SK-N-SH treated with all-trans-retinoic acid at 6 μM for 48 hours (cell line): ENCODE results near the gene NOG.

Experiments
- CSDC2 ChIP-seq: fragments of 250-450 bp; sonication (Bioruptor Pico); IDR thresholded peaks from 2 replicates; pipeline ENCODE4 v1.5.0; 2020; ENCODE audit warnings: mild to moderate bottlenecking, moderate library complexity
- ESRRG ChIP-seq: fragments of 250-450 bp; sonication (Bioruptor Pico); IDR thresholded peaks from 2 replicates; pipeline ENCODE4 v1.6.1; 2021; ENCODE audit warnings: mild to moderate bottlenecking
- OSR1 ChIP-seq: fragments of 250-450 bp; sonication (Bioruptor Pico); IDR thresholded peaks from 2 replicates; pipeline ENCODE4 v1.8.0; 2022; ENCODE audit warnings: moderate library complexity, mild to moderate bottlenecking, inconsistent platforms
- RARB ChIP-seq: fragments of 250-450 bp; sonication (Bioruptor Pico); IDR thresholded peaks from 2 replicates; pipeline ENCODE4 v1.8.0; 2021; ENCODE audit warnings: mild to moderate bottlenecking, moderate library complexity
- ZC3H10 ChIP-seq: fragments of 250-450 bp; sonication (Bioruptor Pico); IDR thresholded peaks from 2 replicates; pipeline ENCODE4 v1.5.1; 2021; ENCODE audit warnings: mild to moderate bottlenecking, moderate library complexity
- ZFP3 ChIP-seq: fragments of 250-450 bp; sonication (Bioruptor Pico); IDR thresholded peaks from 2 replicates; pipeline ENCODE4 v1.5.0; 2020; ENCODE audit warnings: mild to moderate bottlenecking, moderate library complexity
- ZFP30 ChIP-seq: fragments of 450-650 bp; formaldehyde crosslinking; IDR thresholded peaks from 2 replicates; pipeline ENCODE4 v1.5.0; 2022; ENCODE audit warnings: mild to moderate bottlenecking, moderate library complexity
- ZNF70 ChIP-seq: fragments of 450-650 bp; formaldehyde crosslinking; IDR thresholded peaks from 2 replicates; pipeline ENCODE4 v1.5.0; 2020; ENCODE audit warnings: mild to moderate bottlenecking, moderate library complexity
- ZNF8 ChIP-seq: fragments of 450-650 bp; formaldehyde crosslinking; IDR thresholded peaks from 2 replicates; pipeline ENCODE4 v1.5.0; 2020; ENCODE audit warnings: mild to moderate bottlenecking, moderate library complexity
- TF ChIP-seq, protein P1 (sequence below): fragments of 250-450 bp; sonication (Bioruptor Pico); IDR thresholded peaks from 2 replicates; pipeline ENCODE4 v1.8.0; 2020; ENCODE audit warnings: mild to moderate bottlenecking, moderate library complexity, borderline replicate concordance
- TF ChIP-seq, protein P2 (sequence below): fragments of 250-450 bp; sonication (Bioruptor Pico); IDR thresholded peaks from 2 replicates; pipeline ENCODE4 v1.5.1; 2020; ENCODE audit warnings: low read depth, mild to moderate bottlenecking, moderate library complexity
- TF ChIP-seq, protein P3 (sequence below): fragments of 250-450 bp; sonication (Bioruptor Pico); IDR thresholded peaks from 2 replicates; pipeline ENCODE4 v1.5.1; 2021; ENCODE audit warnings: mild to moderate bottlenecking, moderate library complexity

DNA sequence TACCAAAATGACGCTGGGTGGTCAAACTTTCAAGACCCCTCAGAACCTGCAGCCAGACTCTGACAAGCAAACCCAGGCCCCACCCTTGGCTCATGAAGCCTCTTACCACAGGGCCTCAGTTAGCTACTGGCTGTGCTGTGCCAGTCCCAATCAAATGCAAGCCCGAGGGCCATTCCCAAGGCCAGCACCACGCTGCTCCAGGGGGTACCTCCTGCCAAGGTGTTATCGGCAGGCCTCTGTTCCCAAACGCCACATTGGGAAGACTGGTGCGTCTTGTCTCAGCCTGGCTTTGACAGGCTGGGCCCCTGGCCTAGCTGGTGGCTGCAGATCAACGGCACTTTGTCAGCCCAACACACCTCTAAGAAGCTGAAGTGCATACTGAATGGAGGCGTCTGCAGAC is 35.8 kb upstream of the NOG start:
- TF ChIP-seq ZNF70 (CRISPR knock-in tag) (no peak), OSR1 (CRISPR knock-in tag) (no peak), ESRRG (no peak), CSDC2 (CRISPR knock-in tag) (no peak), ZFP3 (no peak), ZNF8 (CRISPR knock-in tag) (no peak), ZC3H10 (CRISPR knock-in tag) (no peak), RARB (no peak), ZFP30 (CRISPR knock-in tag) (no peak)
- TF ChIP-seq, protein P1, sequence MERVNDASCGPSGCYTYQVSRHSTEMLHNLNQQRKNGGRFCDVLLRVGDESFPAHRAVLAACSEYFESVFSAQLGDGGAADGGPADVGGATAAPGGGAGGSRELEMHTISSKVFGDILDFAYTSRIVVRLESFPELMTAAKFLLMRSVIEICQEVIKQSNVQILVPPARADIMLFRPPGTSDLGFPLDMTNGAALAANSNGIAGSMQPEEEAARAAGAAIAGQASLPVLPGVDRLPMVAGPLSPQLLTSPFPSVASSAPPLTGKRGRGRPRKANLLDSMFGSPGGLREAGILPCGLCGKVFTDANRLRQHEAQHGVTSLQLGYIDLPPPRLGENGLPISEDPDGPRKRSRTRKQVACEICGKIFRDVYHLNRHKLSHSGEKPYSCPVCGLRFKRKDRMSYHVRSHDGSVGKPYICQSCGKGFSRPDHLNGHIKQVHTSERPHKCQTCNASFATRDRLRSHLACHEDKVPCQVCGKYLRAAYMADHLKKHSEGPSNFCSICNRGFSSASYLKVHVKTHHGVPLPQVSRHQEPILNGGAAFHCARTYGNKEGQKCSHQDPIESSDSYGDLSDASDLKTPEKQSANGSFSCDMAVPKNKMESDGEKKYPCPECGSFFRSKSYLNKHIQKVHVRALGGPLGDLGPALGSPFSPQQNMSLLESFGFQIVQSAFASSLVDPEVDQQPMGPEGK (CRISPR knock-in tag): no peak
- TF ChIP-seq, protein P2, sequence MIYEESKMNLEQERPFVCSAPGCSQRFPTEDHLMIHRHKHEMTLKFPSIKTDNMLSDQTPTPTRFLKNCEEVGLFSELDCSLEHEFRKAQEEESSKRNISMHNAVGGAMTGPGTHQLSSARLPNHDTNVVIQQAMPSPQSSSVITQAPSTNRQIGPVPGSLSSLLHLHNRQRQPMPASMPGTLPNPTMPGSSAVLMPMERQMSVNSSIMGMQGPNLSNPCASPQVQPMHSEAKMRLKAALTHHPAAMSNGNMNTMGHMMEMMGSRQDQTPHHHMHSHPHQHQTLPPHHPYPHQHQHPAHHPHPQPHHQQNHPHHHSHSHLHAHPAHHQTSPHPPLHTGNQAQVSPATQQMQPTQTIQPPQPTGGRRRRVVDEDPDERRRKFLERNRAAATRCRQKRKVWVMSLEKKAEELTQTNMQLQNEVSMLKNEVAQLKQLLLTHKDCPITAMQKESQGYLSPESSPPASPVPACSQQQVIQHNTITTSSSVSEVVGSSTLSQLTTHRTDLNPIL (CRISPR knock-in tag): no peak
- TF ChIP-seq, protein P3, sequence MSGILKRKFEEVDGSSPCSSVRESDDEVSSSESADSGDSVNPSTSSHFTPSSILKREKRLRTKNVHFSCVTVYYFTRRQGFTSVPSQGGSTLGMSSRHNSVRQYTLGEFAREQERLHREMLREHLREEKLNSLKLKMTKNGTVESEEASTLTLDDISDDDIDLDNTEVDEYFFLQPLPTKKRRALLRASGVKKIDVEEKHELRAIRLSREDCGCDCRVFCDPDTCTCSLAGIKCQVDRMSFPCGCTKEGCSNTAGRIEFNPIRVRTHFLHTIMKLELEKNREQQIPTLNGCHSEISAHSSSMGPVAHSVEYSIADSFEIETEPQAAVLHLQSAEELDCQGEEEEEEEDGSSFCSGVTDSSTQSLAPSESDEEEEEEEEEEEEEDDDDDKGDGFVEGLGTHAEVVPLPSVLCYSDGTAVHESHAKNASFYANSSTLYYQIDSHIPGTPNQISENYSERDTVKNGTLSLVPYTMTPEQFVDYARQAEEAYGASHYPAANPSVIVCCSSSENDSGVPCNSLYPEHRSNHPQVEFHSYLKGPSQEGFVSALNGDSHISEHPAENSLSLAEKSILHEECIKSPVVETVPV (CRISPR knock-in tag): no peak
